GM12878 (cell line): Measurements from ENCODE around the gene TNFSF9. TPM values are rescaled to one million over a fixed set of nuclear protein-coding genes. Genes with fewer than 3 reads are reported as not detected.

ENCODE experiments used
- BCL11A ChIP-seq: IDR thresholded peaks from 2 replicates; pipeline ENCODE4 v1.6.1; 2011; ENCODE audit warnings: low read depth, low read length
- BMI1 ChIP-seq: fragments of 450-650 bp; IDR thresholded peaks from 2 replicates; pipeline ENCODE4 v1.6.1; 2016; ENCODE audit warnings: mild to moderate bottlenecking, moderate library complexity, borderline replicate concordance
- IRF3 ChIP-seq: fragments of 450-650 bp; IDR thresholded peaks from 2 replicates; pipeline ENCODE4 v1.6.1; 2014; ENCODE audit warnings: mild to moderate bottlenecking
- IRF4 ChIP-seq: IDR thresholded peaks from 2 replicates; pipeline ENCODE4 v1.6.1; 2011; ENCODE audit warnings: low read depth, low read length
- IRF5 ChIP-seq: fragments of 450-650 bp; IDR thresholded peaks from 2 replicates; pipeline ENCODE4 v1.6.1; 2017; ENCODE audit warnings: borderline replicate concordance
- KAT2A ChIP-seq: conservative IDR thresholded peaks from 2 replicates; pipeline ENCODE4 v1.6.1; 2011; ENCODE audit warnings: low read depth, low read length; ENCODE audit not compliant: control insufficient read depth
- POU2F2 ChIP-seq: IDR thresholded peaks from 3 replicates; pipeline ENCODE4 v1.6.1; 2011; ENCODE audit warnings: low read depth, mild to moderate bottlenecking, low read length, borderline replicate concordance
- RAD21 ChIP-seq: IDR thresholded peaks from 2 replicates; pipeline ENCODE4 v1.6.1; 2011; ENCODE audit warnings: mild to moderate bottlenecking, low read depth, low read length, moderate library complexity; ENCODE audit not compliant: insufficient read depth
- RELB ChIP-seq: fragments of 450-650 bp; IDR thresholded peaks from 2 replicates; pipeline ENCODE4 v1.6.1; 2017; ENCODE audit warnings: low read depth, mild to moderate bottlenecking, moderate library complexity
- REST ChIP-seq: IDR thresholded peaks from 2 replicates; pipeline ENCODE4 v1.6.1; 2012; ENCODE audit warnings: mild to moderate bottlenecking, low read depth, low read length
- RFX5 ChIP-seq: IDR thresholded peaks from 2 replicates; pipeline ENCODE4 v1.6.1; 2011; ENCODE audit warnings: low read depth, low read length, improper control_type of control experiment
- RUNX3 ChIP-seq: IDR thresholded peaks from 2 replicates; pipeline ENCODE4 v1.6.1; 2012; ENCODE audit warnings: low read length, inconsistent platforms
- SMC3 ChIP-seq: IDR thresholded peaks from 2 replicates; pipeline ENCODE4 v1.6.1; 2011; ENCODE audit warnings: low read length, improper control_type of control experiment, borderline replicate concordance
- SREBF2 ChIP-seq: IDR thresholded peaks from 2 replicates; pipeline ENCODE4 v1.6.1; 2012; ENCODE audit warnings: mild to moderate bottlenecking, low read length
- STAT3 ChIP-seq: IDR thresholded peaks from 2 replicates; pipeline ENCODE4 v1.6.1; 2011; ENCODE audit warnings: low read depth, low read length, improper control_type of control experiment
- SUPT20H ChIP-seq: IDR thresholded peaks from 2 replicates; pipeline ENCODE4 v1.6.1; 2011; ENCODE audit warnings: low read depth, mild to moderate bottlenecking, low read length, moderate library complexity, borderline replicate concordance; ENCODE audit not compliant: control insufficient read depth
- TCF7 ChIP-seq: IDR thresholded peaks from 2 replicates; pipeline ENCODE4 v1.6.1; 2014; ENCODE audit warnings: antibody characterized with exemption, borderline replicate concordance
- WRNIP1 ChIP-seq: IDR thresholded peaks from 2 replicates; pipeline ENCODE4 v1.6.1; 2011; ENCODE audit warnings: low read depth, low read length, improper control_type of control experiment, borderline replicate concordance
- polyA plus RNA-seq, 11 experiments: library from polyadenylated mRNA; depleted of rRNA in 4 of 11; unstranded in 6 of 11; stranded (reverse) in 5 of 11; fragments of >200 nt; fragmentation: Nextera tagmentation in 4 of 11; fragmentation: Illumina TruSeq in 1 of 11; extraction: Ambion mirVana in 4 of 11; extraction: Trizol in 1 of 11; gene quantifications; 1 replicate in 1 of 11; 2 replicates in 10 of 11; pipeline versions ENCODE4 v1.2.1 to v1.2.3, GENCODE V29; 2011 to 2016; ENCODE audit warnings: inconsistent platforms in 2 of 11, missing spikeins in 2 of 11, low read depth in 1 of 11
- total RNA-seq, 4 experiments: library from RNA; depleted of rRNA in 3 of 4; stranded (reverse); fragments of >200 nt in 3 of 4; fragmentation: Illumina TruSeq in 1 of 4; extraction: Trizol in 1 of 4; gene quantifications; 2 replicates each; pipeline versions ENCODE4 v1.2.1 to v1.2.3, GENCODE V29; 2013 to 2021
- TF ChIP-seq, protein P1 (sequence below): fragments of 450-650 bp; formaldehyde crosslinking; IDR thresholded peaks from 2 replicates; pipeline ENCODE4 v1.4.0; 2020; ENCODE audit warnings: mild to moderate bottlenecking, moderate library complexity

TNFSF9 gene
- total and polyA plus RNA-seq, 10 of the 15 experiments (the other 5 are each of a cell fraction or from before 2014, with no cell fraction given) = 6.2 to 75.3 (median 22.1) TPM

- TF ChIP-seq RAD21 = no peak
- TF ChIP-seq KAT2A = no peak
- peak; percentile 12; the same call in 1 of the 2 replicates for TF ChIP-seq SMC3
- TF ChIP-seq STAT3 = peak; percentile 74
- TF ChIP-seq REST = no peak
- TF ChIP-seq SREBF2 = no peak
- TF ChIP-seq BCL11A = peak; percentile 93
- TF ChIP-seq IRF5 = no peak
- no peak for TF ChIP-seq RFX5
- TF ChIP-seq POU2F2 = peak; percentile 99
- no peak for TF ChIP-seq IRF3
- peak; percentile 98 for TF ChIP-seq RELB
- no peak for TF ChIP-seq TCF7
- peak; percentile 53 for TF ChIP-seq BMI1
- TF ChIP-seq, protein P1, sequence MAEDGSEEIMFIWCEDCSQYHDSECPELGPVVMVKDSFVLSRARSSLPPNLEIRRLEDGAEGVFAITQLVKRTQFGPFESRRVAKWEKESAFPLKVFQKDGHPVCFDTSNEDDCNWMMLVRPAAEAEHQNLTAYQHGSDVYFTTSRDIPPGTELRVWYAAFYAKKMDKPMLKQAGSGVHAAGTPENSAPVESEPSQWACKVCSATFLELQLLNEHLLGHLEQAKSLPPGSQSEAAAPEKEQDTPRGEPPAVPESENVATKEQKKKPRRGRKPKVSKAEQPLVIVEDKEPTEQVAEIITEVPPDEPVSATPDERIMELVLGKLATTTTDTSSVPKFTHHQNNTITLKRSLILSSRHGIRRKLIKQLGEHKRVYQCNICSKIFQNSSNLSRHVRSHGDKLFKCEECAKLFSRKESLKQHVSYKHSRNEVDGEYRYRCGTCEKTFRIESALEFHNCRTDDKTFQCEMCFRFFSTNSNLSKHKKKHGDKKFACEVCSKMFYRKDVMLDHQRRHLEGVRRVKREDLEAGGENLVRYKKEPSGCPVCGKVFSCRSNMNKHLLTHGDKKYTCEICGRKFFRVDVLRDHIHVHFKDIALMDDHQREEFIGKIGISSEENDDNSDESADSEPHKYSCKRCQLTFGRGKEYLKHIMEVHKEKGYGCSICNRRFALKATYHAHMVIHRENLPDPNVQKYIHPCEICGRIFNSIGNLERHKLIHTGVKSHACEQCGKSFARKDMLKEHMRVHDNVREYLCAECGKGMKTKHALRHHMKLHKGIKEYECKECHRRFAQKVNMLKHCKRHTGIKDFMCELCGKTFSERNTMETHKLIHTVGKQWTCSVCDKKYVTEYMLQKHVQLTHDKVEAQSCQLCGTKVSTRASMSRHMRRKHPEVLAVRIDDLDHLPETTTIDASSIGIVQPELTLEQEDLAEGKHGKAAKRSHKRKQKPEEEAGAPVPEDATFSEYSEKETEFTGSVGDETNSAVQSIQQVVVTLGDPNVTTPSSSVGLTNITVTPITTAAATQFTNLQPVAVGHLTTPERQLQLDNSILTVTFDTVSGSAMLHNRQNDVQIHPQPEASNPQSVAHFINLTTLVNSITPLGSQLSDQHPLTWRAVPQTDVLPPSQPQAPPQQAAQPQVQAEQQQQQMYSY = no peak
- TF ChIP-seq RUNX3 = peak; percentile 90
- TF ChIP-seq SUPT20H = no peak
- TF ChIP-seq WRNIP1 = 0 out of 2 replicates have a peak, but pooled peaks have one; percentile 89
- peak; percentile 98 for TF ChIP-seq IRF4
Measured at GRCh38 chr19:6577476-6578125, 46.8 kb downstream of the TNFSF9 start (continued).
